Measurements from ENCODE around the gene FRG2. TPM values are rescaled to one million over a fixed set of nuclear protein-coding genes. Genes with fewer than 3 reads are reported as not detected.
"Not testable (repeated sequence)": the region's sequence is repeated elsewhere in the genome, so short reads cannot be mapped to it uniquely, and the experiment has no call there.

Gene FRG2
- total and polyA plus RNA-seq, 5 donors from 2014 or later = not detected

DNA sequence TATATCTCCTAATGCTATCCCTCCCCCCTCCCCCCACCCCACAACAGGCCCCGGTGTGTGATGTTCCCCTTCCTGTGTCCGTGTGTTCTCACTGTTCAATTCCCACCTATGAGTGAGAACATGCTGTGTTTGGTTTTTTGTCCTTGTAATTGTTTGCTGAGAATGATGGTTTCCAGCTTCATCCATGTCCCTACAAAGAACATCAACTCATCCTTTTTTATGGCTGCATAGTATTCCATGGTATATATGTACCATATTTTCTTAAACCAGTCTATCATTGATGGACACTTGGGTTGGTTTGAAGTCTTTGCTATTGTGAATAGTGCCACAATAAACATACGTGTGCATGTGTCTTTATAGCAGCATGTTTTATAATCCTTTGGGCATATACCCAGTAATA, 37.1 kb downstream of the FRG2 start:
- not testable (repeated sequence) for ATAC-seq (ENCODE audit: low read depth in 2 of 2); H3K4me1 ChIP-seq (ENCODE audit: control insufficient read depth, insufficient read depth, low read length, poor library complexity, severe bottlenecking); H3K4me1 Mint-ChIP-seq; H3K9me3 ChIP-seq (ENCODE audit: control insufficient read depth in 2 of 2, low read length in 2 of 2); H3K27ac ChIP-seq (ENCODE audit: insufficient read depth, low read length, poor library complexity, severe bottlenecking); H3K9me3 Mint-ChIP-seq; H3K36me3 Mint-ChIP-seq; H3K27me3 Mint-ChIP-seq; H3K27me3 ChIP-seq (ENCODE audit: control insufficient read depth, insufficient read depth, low read length); H3K4me3 Mint-ChIP-seq; H3K4me3 ChIP-seq (ENCODE audit: low read depth, low read length); DNase-seq; H3K36me3 ChIP-seq (ENCODE audit: control insufficient read depth, insufficient read depth, low read length); H3K27ac Mint-ChIP-seq

DNA sequence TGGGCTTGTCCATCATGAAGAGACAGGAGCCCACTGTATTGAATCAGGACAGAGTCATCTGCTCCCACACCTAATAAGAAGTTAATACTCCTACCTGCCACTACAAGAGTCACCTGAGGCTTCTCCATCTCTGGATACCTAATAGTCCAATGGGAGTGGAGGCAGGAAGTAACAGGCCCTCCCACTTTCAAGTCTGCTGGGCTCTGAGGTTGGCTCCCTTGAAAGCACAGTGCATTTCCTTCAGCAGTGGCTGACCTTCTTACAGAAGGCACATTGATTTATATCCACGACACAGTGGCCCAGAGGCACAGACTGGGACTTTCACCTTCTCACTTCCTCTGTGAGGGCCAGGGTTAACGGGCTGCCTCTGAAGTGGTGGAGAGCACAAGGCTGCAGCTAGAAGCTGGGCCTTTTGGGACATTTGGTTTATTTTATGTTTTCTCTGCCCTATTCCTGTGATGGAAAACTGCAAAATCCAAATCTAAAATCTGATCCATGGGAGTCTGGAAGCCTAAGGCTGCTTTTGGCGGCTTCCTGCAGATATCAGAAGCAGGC, 38.1 kb downstream of the FRG2 start:
- Mint-ChIP-seq H3K4me1 (no peaks in the 10 kb centered on the region), H3K9me3 (peaks cover 0 to 2% (median 0%) of the 10 kb centered on the region in 7 donors), H3K4me3 (no peak overlapping the region), H3K27ac (no peak overlapping the region), H3K27me3 (peaks cover 4% of the 10 kb centered on the region), H3K36me3 (no peaks in the 10 kb centered on the region)
- DNase-seq (no peak), ATAC-seq (ENCODE audit: low read depth in 2 of 2) (no peak)
- H3K27me3 ChIP-seq (ENCODE audit: control insufficient read depth, insufficient read depth, low read length) = no peaks in the 10 kb centered on the region
- H3K36me3 ChIP-seq (ENCODE audit: control insufficient read depth, insufficient read depth, low read length) = no peaks in the 10 kb centered on the region
- H3K4me3 ChIP-seq (ENCODE audit: low read depth, low read length) = no peak overlapping the region
- no peaks in the 10 kb centered on the region for H3K4me1 ChIP-seq (ENCODE audit: control insufficient read depth, insufficient read depth, low read length, poor library complexity, severe bottlenecking)
- no peak overlapping the region for H3K27ac ChIP-seq (ENCODE audit: insufficient read depth, low read length, poor library complexity, severe bottlenecking)
- no peaks in the 10 kb centered on the region for H3K9me3 ChIP-seq (ENCODE audit: control insufficient read depth in 2 of 2, low read length in 2 of 2)

DNA sequence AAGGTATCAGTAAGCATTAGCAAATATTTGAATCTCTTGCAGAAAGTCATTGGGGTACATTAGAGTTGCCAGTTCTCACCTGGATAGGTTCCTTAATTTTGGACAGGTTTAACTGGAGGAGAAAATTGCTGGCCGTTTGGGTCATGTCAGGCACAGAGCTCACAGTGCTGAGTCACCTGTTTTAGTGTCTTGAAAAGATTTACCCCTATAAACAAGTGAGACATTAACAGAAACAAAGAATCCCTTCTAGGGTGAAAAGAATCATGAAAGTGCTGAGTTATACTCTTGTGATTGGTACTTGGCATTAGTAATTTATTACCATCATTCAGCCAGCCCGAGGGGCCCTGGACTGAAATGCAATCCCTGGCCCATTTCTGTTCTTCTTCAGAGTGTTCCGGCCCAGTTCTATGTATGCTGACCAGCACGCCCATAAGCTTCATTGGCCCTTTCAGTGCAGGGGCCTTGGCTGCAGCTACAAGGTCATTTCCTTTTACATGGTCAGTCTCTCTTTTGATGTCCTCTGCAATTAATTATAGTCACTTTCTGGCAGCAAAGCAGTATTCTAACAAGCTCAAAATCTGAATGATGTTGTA, 41.3 kb downstream of the FRG2 start:
- H3K4me3 Mint-ChIP-seq; ATAC-seq (ENCODE audit: low read depth in 2 of 2); H3K36me3 Mint-ChIP-seq; H3K27me3 Mint-ChIP-seq; H3K27ac Mint-ChIP-seq; H3K9me3 Mint-ChIP-seq; H3K27me3 ChIP-seq (ENCODE audit: control insufficient read depth, insufficient read depth, low read length); H3K9me3 ChIP-seq (ENCODE audit: control insufficient read depth in 2 of 2, low read length in 2 of 2); DNase-seq; H3K4me1 Mint-ChIP-seq; H3K27ac ChIP-seq (ENCODE audit: insufficient read depth, low read length, poor library complexity, severe bottlenecking); H3K36me3 ChIP-seq (ENCODE audit: control insufficient read depth, insufficient read depth, low read length); H3K4me3 ChIP-seq (ENCODE audit: low read depth, low read length); H3K4me1 ChIP-seq (ENCODE audit: control insufficient read depth, insufficient read depth, low read length, poor library complexity, severe bottlenecking): not testable (repeated sequence)

DNA sequence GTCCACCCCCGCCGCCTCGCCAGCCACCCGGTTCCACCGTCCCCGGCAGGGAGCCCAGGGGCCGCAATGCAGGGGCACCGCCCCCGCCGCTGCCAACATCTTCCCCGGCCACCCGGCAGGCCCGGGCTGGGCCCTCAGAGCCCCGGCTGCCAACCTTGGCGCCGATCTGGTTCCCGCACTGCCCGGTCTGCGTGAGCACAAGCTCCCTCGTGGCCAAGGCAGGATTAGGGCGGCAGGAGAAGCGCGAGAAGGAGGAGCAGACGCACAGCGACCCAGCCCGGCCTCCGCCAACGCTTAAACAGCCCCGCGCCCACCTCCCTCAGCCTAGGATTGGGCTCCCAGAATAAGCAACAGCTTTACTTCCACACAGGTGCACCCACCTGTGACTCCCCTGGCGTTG, 42.4 kb downstream of the FRG2 start:
- H3K27ac ChIP-seq (ENCODE audit: insufficient read depth, low read length, poor library complexity, severe bottlenecking); H3K36me3 ChIP-seq (ENCODE audit: control insufficient read depth, insufficient read depth, low read length); H3K4me1 ChIP-seq (ENCODE audit: control insufficient read depth, insufficient read depth, low read length, poor library complexity, severe bottlenecking); H3K4me3 Mint-ChIP-seq; H3K36me3 Mint-ChIP-seq; DNase-seq; H3K27me3 ChIP-seq (ENCODE audit: control insufficient read depth, insufficient read depth, low read length); H3K27ac Mint-ChIP-seq; ATAC-seq (ENCODE audit: low read depth in 2 of 2); H3K27me3 Mint-ChIP-seq; H3K4me3 ChIP-seq (ENCODE audit: low read depth, low read length); H3K4me1 Mint-ChIP-seq; H3K9me3 ChIP-seq (ENCODE audit: control insufficient read depth in 2 of 2, low read length in 2 of 2); H3K9me3 Mint-ChIP-seq: not testable (repeated sequence)

DNA sequence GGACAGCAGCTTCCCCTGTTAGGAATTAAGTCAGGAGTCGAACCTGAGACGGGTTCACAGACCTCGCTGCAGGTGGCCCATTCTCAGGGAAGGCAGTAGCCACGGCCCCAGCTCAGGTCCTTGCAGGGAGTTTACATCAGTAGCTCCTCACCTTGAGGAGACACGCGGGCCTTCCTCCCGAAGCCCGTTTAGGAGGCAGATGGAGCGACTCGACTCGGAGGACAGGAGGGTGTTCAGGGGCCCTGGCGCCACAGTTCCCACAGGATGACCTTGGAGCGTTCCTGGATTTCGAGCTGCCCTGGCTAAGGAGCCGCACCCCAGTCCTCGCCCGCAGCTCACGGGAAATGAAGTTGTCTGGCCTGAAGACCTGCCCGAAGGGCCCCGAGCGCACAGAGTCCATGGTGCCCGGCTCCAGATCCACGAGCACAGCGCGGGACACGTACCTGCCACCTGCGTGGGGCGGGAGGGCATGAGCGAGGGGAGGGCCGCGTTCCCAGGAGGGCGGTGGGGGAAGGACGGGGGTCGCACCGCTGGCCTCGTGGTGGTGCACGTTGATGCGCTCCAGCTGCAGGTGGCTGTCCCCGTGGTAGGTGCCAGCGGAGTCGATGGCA, 43.0 kb downstream of the FRG2 start:
- not testable (repeated sequence) for H3K27me3 Mint-ChIP-seq; ATAC-seq (ENCODE audit: low read depth in 2 of 2); H3K36me3 ChIP-seq (ENCODE audit: control insufficient read depth, insufficient read depth, low read length); H3K27me3 ChIP-seq (ENCODE audit: control insufficient read depth, insufficient read depth, low read length); H3K27ac ChIP-seq (ENCODE audit: insufficient read depth, low read length, poor library complexity, severe bottlenecking); H3K4me3 ChIP-seq (ENCODE audit: low read depth, low read length); DNase-seq; H3K9me3 ChIP-seq (ENCODE audit: control insufficient read depth in 2 of 2, low read length in 2 of 2); H3K4me3 Mint-ChIP-seq; H3K27ac Mint-ChIP-seq; H3K4me1 ChIP-seq (ENCODE audit: control insufficient read depth, insufficient read depth, low read length, poor library complexity, severe bottlenecking); H3K9me3 Mint-ChIP-seq; H3K36me3 Mint-ChIP-seq; H3K4me1 Mint-ChIP-seq

DNA sequence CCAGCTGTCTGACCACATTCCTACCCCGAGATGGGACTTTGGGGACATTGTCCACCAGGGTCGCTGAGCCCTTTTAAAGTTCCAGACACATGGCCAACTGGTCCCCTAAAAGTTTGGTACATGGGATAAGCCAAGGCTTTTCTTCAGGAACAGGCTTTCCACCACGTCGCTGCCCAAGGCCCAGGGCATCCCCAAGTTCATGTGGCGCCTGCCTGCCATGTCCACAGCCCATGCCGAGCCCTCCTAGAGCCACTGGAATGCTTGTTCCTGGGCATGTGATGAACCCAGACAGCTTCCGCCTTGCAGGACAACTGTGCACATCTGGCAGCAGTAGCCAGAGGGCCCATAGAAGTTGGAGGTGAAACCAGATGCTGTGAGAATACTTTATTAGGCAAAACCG, 45.1 kb downstream of the FRG2 start:
- DNase-seq = no peak
- ATAC-seq (ENCODE audit: low read depth in 2 of 2) = no peak
- no peaks in the 10 kb centered on the region for H3K4me1 Mint-ChIP-seq
- peaks cover 0 to 6% (median 0%) of the 10 kb centered on the region in 7 donors for H3K9me3 Mint-ChIP-seq
- Histone ChIP-seq H3K9me3 (ENCODE audit: control insufficient read depth in 2 of 2, low read length in 2 of 2) (no peaks in the 10 kb centered on the region), H3K27ac (ENCODE audit: insufficient read depth, low read length, poor library complexity, severe bottlenecking) (no peak overlapping the region), H3K36me3 (ENCODE audit: control insufficient read depth, insufficient read depth, low read length) (no peaks in the 10 kb centered on the region), H3K27me3 (ENCODE audit: control insufficient read depth, insufficient read depth, low read length) (no peaks in the 10 kb centered on the region), H3K4me3 (ENCODE audit: low read depth, low read length) (no peak overlapping the region), H3K4me1 (ENCODE audit: control insufficient read depth, insufficient read depth, low read length, poor library complexity, severe bottlenecking) (no peaks in the 10 kb centered on the region)
- H3K36me3 Mint-ChIP-seq = no peaks in the 10 kb centered on the region
- peaks cover 15% of the 10 kb centered on the region for H3K27me3 Mint-ChIP-seq
- no peak overlapping the region for H3K27ac Mint-ChIP-seq
- no peak overlapping the region for H3K4me3 Mint-ChIP-seq

DNA sequence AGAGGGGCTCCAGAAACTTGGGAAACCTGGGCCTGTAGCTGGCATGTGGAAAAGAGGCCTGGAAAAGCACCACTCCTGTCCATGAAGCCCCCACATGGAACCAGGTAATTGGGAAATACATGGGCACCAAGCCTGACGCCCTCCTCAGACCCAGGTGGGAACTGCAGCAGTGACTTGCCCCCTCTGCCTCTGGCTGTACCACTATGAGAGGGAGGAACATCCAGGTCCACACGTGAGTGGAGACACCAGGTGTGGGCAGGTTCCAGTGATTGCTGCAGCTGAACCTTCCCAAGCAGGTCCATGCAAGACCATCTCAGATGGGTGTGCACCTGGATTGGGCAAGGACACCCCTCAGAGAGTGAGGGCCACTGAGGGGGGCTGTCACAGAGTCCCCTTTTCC, 46.8 kb downstream of the FRG2 start:
- peaks cover 23% of the 10 kb centered on the region for H3K27me3 Mint-ChIP-seq
- H3K9me3 ChIP-seq (ENCODE audit: control insufficient read depth in 2 of 2, low read length in 2 of 2); H3K36me3 Mint-ChIP-seq; DNase-seq; H3K27ac Mint-ChIP-seq; H3K4me1 Mint-ChIP-seq; ATAC-seq (ENCODE audit: low read depth in 2 of 2); H3K27ac ChIP-seq (ENCODE audit: insufficient read depth, low read length, poor library complexity, severe bottlenecking); H3K36me3 ChIP-seq (ENCODE audit: control insufficient read depth, insufficient read depth, low read length); H3K9me3 Mint-ChIP-seq; H3K4me3 ChIP-seq (ENCODE audit: low read depth, low read length); H3K27me3 ChIP-seq (ENCODE audit: control insufficient read depth, insufficient read depth, low read length); H3K4me3 Mint-ChIP-seq; H3K4me1 ChIP-seq (ENCODE audit: control insufficient read depth, insufficient read depth, low read length, poor library complexity, severe bottlenecking): not testable (repeated sequence)

Measured in CD4-positive, CD25-positive, alpha-beta regulatory T cell (primary cell).